C4-2B (cell line): ENCODE measurements around the gene XRRA1.
"Not testable (repeated sequence)": the region's sequence is repeated elsewhere in the genome, so short reads cannot be mapped to it uniquely, and the experiment has no call there.

Experiments used
- H3K27ac ChIP-seq: fragments of 450-650 bp; 2 replicates; pipeline ENCODE4 v1.5.1; 2017
- ZFX ChIP-seq: fragments of 450-650 bp; IDR thresholded peaks from 2 replicates; pipeline ENCODE4 v1.6.1; 2017
- TF ChIP-seq, protein P1 (sequence below): fragments of 450-650 bp; conservative IDR thresholded peaks from 2 replicates; pipeline ENCODE4 v1.5.1; 2017; ENCODE audit warnings: mild to moderate bottlenecking

Gene XRRA1

DNA sequence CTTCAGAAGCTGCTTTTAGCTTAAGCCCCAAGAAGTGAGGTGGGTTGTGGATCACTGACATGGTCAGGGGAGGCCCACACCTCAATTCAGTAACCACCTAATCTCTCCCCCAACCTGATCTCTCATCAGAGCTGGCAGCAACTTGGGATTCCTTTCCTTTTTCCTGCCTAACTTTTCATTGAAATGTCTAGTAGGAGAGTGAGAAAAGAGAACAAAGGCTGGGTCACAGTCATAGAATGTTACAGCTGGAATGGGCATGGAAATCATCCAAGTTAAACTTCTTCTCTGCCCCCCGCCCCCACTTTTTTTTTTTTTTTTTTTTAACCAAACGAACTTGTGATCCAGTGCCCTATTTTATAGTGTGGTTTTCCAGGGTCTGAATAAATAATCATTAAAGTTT is 108.4 kb downstream of the XRRA1 start:
- H3K27ac ChIP-seq, result no peak overlapping the region
- no peak for TF ChIP-seq ZFX
- TF ChIP-seq, protein P1, sequence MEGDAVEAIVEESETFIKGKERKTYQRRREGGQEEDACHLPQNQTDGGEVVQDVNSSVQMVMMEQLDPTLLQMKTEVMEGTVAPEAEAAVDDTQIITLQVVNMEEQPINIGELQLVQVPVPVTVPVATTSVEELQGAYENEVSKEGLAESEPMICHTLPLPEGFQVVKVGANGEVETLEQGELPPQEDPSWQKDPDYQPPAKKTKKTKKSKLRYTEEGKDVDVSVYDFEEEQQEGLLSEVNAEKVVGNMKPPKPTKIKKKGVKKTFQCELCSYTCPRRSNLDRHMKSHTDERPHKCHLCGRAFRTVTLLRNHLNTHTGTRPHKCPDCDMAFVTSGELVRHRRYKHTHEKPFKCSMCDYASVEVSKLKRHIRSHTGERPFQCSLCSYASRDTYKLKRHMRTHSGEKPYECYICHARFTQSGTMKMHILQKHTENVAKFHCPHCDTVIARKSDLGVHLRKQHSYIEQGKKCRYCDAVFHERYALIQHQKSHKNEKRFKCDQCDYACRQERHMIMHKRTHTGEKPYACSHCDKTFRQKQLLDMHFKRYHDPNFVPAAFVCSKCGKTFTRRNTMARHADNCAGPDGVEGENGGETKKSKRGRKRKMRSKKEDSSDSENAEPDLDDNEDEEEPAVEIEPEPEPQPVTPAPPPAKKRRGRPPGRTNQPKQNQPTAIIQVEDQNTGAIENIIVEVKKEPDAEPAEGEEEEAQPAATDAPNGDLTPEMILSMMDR, result no peak

DNA sequence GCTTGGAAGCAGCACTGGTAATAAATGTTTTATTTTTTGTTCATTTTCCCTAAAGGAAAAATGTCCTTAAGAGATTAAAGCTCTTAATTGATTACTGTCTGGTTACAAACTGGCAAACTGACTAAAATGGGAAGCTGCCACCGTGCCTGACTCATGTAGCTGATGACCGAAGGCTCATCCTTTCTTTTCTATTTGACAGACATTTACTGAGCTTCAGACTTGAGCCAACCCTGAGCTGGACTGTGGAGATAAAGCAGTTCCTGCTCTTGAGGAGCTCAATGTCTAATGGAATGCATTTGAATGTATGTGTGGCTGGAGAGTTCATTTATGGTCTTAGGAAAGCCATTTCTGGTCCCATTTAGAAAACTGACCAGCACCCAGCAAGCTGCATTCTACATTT is 108.9 kb downstream of the XRRA1 start:
- no peak overlapping the region for H3K27ac ChIP-seq
- TF ChIP-seq ZFX, result no peak
- TF ChIP-seq, protein P1, result no peak

DNA sequence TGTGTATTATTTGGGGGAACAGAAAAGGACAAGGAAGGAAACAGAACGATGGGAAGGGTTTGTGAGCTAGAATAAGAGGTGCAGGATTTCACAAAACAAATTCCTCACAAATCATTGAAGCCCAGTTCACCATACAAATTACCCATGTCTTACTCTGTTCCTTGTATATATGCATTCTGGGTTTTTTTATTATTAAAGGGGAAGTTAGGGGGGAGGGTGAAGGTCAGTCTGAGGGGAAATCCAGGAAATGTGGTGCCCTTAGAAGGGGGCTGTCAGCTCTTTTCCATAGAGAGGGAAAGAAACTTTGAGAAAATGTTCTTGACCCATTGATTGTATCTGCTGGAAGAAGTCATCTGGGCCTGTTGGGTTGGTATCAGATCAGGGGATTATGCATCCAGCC is 109.4 kb downstream of the XRRA1 start:
- no peak overlapping the region for H3K27ac ChIP-seq
- no peak for TF ChIP-seq ZFX
- TF ChIP-seq, protein P1, result no peak

DNA sequence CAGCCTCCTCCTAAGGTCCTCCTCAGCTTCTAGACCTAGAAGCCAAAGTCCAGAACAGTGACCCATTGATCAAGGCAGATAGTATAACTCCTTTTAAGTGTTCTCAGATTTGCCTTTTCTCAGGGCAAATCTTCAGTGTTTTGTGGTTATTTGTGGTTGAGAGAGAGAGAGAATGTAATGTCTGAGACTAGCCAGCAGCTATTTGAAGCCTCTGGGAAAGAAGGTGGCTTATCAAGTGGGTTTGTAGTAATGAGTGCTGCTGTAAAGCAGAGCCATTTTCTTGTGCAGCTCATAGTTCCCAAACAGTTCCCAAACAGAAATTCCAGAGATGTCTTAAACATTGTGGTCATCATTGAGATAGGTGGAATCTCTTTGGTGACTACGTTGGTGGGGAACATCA is 110.7 kb downstream of the XRRA1 start:
- H3K27ac ChIP-seq, result no peak overlapping the region
- TF ChIP-seq ZFX, result no peak
- TF ChIP-seq, protein P1, result no peak

DNA sequence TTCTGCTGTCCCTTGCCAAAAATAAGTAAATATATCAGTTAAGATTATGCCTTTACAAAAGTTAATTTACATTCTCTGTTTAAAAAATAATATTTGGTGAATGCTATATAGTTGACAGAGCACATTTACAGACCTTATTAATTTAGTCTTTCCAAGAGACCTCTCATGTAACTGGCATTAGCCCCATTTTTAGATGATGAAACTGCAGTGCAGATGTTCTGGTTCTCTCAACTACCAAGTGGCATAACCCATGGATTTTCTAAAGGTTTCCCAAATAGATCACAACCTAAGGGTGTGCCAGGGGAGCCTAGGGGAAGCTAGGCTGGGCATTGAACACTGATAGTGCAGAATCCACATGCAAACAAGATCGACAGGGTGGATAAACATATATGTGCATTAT is 111.7 kb downstream of the XRRA1 start:
- H3K27ac ChIP-seq, result no peak overlapping the region
- TF ChIP-seq, protein P1, result no peak
- TF ChIP-seq ZFX, result no peak

DNA sequence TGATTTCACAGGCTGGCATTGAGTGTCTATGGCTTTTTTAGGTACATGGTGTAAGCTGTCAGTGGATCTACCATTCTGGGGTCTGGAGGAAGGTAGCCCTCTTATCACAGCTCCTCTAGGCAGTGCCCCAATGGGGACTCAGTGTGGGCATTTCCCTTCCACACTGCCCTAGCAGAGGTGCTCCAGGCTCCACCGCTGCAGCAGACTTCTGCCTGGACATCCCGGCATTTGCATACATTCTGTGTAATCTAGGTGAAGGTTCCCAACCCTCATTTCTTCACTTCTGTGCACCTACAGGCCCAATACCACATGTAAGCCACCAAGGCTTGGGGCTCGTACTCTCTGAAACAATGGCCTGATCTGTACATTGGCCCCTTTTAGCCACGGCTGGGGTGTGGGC is 122.0 kb downstream of the XRRA1 start:
- TF ChIP-seq, protein P1, result no peak
- no peak for TF ChIP-seq ZFX
- H3K27ac ChIP-seq, result no peak overlapping the region

DNA sequence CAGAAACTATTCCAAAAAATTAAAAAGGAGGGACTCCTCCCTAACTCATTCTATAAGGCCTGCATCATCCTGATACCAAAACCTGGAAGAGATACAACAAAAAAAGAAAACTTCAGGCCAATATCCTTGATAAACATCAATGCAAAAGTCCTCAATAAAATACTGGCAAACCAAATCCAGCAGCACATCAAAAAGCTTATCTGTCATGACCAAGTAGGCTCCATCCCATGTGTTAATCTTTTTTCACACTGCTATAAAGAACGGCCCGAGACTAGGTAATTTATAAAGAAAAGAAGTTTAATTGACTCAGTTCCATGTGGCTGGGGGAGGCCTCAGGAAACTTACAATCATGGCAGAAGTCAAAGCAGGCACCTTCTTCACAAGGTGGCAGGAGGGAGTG is 123.3 kb downstream of the XRRA1 start:
- H3K27ac ChIP-seq, result not testable (repeated sequence)

DNA sequence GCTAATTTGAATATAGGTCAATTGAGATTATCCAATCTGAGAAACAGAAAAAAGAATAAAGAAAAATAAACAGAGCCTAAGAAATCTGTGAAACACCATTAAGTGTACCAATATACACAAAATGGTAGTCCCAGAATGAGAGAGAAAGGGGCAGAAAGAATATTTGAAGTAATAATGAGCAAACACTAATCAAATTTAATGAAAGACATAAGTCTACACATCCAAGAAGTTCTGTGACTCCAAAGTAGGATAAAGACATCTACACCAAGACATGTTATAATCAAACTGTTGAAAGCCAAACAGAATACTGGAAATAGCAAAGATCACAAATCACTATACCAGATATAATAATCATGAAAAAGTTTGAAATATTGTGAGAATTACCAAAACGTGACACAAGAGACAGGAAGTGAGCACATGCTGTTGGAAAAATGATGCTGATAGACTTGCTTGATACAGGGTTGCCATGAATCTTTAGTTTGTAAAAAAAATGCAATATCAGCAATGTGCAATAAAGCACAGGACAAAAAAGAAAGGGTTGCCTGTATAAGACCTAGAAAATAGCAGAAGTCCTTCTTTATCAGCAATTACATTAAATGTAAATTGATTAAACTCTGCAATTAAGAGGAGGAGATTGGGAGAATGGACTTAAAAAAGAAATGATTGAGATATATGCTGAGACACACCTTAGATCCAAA is 124.5 kb downstream of the XRRA1 start:
- TF ChIP-seq, protein P1, result no peak
- TF ChIP-seq ZFX, result no peak
- no peak overlapping the region for H3K27ac ChIP-seq
